Activated CD8-positive, alpha-beta memory T cell treated with anti-CD3 and anti-CD28 coated beads, Interleukin-2, amount 50 U/mL, for 1 hour (primary cell): Measurements from ENCODE around the gene LAPTM5.
"Not testable (repeated sequence)": the region's sequence is repeated elsewhere in the genome, so short reads cannot be mapped to it uniquely, and the experiment has no call there.

Experiments
- DNase-seq: peaks from one replicate; pipeline ENCODE4 v3.0.0-alpha.2; 2020; ENCODE audit errors: extremely low read depth

LAPTM5 gene

DNA sequence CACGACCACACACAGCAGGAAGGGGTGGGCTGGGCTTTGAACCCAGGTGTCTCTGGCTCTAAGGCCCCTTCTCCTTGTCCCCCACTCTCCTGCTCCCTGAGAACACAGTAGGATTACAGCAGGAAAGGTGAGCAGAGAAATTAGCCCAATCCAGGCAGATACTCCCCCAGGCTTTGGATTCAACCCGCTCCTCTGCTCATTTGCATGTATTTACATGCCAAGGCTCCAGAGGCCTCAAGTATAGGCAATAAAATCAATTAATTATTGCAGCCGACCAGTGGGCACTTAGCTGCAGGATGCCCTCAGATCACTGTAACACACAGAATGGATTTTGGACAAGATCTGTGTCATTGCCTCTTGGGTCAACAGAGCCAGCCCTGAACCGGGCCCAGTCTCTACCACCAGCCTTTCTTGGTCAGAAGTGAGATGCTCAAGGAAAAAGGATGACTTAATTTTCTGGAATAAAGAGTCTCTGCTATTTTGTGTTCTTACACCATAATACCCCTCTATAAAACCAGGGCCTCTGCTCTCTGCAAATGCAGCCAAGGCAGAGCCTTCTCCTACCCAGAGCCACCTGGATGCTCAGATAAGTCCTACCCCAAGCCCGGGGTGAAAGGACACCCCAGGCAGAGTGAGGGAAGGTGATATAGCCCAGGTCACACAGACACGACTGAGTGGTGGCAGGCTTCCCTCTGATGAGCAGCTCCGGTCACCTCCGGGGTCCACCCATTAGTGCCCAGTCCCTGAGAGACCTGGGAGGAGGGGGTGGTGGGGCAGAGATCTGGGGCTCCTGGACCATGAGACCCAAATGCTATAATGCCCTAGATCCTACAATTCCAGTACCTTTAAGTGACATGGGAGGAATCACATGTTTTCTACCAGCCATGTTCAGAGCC is 63.0 kb downstream of the LAPTM5 start:
- no peak for DNase-seq

GRCh38 chr1:30693822-30694221 is 63.8 kb downstream of the LAPTM5 start:
- no peak for DNase-seq

DNA sequence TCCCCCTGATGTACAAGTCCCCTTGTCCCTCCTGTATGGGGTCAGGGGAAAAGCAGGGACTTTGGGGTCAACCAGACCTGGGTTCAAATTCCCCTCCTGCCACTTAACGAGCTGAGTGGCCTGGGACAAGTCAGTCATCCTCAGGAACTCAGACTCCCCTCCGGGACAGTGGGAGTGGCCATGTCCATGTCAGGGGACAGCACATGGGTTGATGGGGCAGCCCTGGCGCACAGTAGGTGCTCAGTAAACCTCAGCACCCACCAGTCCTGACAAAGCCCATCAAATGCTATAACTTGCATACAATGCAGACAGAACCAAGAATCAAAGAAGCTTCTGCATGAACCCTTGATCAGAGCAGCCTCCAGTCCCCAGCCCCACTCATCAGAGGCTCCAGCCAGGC is 64.2 kb downstream of the LAPTM5 start:
- no peak for DNase-seq

GRCh38 chr1:30692948-30693301 is 64.6 kb downstream of the LAPTM5 start:
- DNase-seq: no peak

DNA sequence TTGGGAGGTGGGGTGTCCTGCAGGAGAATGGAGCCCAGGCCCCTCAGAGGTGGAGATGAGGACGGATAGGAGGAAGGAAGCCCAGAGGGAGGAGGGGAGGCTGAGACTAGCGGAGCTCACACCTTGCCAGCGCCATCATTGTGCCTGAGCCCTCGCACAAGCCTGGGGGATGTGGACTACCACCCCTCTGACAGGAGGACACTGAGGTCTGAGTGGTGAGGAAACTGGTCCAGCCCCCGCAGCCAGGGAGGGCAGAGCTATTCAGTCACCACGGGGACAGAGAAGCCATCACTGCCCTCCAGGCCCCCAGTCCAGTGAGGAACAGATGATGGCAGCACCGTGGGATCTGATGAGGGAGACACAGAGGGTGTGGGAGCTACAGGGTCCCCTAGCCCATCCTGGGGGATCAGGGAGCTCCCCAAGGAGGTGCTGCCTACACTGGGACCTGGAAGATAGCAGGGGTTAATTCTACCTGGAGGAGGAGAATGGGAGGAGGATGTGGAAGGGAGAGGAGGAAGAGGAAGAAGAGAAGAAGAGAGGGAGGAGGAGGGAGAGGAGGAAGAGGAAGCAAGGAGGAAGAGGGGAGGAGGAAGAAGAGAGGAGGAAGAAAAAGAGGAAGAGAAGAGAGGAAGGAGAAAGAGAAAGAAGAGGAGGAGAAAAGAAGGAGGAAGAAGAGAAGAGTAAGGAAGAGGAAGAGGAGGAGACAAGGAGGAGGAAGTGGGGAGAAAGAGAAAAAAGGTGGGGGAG is 65.2 kb downstream of the LAPTM5 start:
- DNase-seq: no peak

DNA sequence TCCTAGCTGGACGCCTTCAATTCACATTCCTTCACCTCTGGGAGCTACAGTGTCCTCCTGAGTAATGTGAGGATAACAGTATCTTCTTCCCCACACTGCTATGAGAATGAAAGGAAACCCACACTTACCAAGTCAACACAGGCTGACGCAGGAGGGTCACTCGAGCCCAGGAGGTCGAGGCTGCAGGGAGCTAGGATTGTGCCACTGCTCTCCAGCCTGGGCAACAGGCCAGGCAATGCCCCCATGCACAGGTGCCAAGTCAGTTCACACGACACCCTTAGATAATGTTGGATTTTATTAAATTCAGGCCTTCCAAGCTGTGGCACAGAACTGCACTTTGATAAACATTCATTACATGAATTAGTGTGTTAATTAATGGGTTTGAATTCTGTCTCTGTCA is 66.1 kb downstream of the LAPTM5 start:
- DNase-seq: no peak

- no peak for DNase-seq
These were observed 67.5 kb downstream of the LAPTM5 start for GRCh38 chr1:30689901-30690645.

GRCh38 chr1:30688920-30689794 is 68.4 kb downstream of the LAPTM5 start:
- DNase-seq: no peak

DNA sequence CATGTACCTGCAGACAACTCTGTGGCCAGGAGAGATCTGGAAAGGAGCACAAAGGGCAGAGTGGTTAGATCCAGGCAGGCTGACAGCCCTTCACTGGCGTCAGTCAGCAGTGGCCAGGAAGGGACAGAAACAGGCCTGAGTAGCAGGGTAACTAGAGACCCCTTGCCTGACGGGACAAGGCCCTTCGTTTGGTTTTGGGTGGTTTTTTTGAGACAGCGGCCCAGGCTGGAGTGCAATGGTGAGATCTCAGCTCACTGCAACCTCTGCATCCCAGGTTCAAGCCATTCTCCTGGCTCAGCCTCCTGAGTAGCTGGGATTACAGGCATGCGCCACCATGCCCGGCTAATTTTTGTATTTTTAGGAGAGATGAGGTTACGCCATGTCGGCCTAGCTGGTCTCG is 69.1 kb downstream of the LAPTM5 start:
- DNase-seq: not testable (repeated sequence)

DNA sequence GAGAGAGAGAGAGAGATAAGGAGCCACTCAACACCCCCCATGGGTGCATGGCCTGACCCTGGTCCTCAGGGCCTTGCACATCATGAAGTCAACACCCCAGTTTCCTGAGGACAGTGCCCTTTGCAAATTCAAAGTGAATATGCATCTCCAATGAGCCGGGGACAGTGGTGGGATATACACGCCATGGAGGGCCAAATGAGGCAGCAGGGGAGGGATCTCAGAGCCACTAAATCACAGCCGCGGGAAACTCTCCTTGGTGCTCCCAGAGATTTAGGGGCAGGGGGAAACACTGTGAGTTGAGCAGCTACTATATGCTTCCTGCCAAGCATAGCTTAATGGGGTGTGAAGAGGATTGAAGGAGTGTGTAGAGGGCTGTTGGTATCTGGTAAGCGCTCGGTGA is 69.7 kb downstream of the LAPTM5 start:
- no peak for DNase-seq

- no peak for DNase-seq
These were observed 71.2 kb downstream of the LAPTM5 start for GRCh38 chr1:30686236-30686935.

- DNase-seq: no peak
These were observed 71.8 kb downstream of the LAPTM5 start for GRCh38 chr1:30685796-30686165.

DNA sequence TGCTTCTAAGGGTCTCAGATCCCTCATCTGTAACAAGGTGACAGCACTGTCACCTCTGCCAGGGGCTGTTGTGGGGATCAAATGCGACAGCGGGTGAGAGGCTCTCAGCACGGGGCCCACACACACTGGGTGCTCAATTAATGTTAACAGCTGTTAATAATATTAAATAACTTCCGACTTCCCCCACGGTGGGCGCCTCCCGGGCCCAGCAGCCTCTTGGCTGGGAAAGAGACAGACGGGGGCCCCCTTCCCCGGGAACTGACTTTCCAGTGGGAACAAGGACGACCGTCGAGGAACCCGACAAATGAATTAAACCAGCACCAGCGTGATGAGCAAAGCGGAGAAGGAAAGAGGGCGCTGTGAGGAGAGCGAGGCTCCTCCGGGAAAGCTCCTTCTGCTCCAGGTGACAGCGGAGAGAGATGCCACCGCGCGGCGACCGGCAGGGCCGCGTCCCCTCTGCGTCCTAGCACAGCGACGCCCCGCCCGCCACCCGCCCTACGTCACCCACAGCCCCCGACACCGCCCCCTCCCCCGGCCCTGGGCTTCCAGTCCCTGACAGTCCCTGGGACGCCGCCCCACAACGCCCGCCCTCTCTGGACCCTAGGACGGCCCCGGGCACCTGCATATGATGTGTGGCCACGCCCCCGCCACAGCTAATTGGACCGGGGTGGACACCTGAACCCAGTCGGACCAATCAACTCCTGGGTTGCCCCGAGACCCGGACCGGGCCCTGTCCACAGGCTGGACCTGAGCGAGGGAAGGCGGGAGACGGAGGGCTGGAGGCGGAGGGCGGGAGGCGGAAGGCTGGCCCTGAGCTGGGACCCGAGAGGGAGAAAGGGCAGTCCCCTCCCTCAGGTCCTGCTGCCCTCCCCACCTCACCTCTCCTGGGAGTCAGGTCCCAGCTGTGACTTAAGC is 72.4 kb downstream of the LAPTM5 start:
- DNase-seq: no peak

DNA sequence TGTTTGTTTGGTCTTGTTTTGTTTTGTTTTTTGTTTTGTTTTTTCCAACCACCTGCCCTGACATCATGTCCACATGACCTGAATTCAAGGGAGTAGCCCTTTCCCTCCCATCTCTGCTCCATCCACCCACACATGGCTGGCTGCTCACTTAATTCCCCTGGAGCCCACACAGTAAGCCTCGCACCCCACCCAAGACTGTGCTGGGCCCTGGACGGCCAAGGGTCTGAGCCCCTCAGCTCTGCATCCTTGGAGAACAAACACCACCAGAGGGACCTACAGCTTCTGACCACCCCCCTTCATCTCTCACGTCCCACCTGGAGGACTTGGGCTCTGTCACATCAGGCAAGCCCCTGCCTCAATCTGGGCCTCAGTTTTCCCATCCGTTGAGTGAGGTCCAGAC is 73.3 kb downstream of the LAPTM5 start:
- no peak for DNase-seq

DNA sequence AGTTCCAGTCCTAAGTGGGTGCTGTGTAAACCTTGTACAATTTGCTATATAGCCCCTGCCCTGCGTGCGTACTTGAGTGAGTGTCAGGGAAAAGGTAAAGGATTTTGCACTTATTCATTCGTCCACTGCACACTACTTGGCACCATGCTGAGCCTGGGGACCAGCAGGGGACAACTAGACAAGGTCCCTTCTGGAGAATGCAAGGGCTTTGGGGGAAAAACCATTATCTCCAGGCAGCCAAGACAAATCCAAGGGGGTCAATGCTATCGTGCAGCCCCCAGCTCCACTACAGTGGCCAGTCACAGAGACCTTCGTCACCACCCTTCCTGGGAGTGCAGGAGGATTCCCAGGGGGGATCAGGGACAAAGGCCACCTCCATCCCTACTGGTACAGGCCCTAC is 73.9 kb downstream of the LAPTM5 start:
- no peak for DNase-seq
